Karpas-422 (cell line): ENCODE data around the gene AKAP8. TPM values are rescaled to one million over a fixed set of nuclear protein-coding genes. Genes with fewer than 3 reads are reported as not detected.

Experiments
- DNase-seq: peaks from one replicate; pipeline ENCODE4 v3.0.0-alpha.2; 2015
- H2AFZ ChIP-seq: fragments of 200-600 bp; sonication (generic); 2 replicates; pipeline ENCODE4 v1.6.1; 2014; ENCODE audit warnings: antibody characterized with exemption, low read length, mixed read lengths
- H3K27ac ChIP-seq: fragments of 200-600 bp; sonication (generic); 2 replicates; pipeline ENCODE4 v1.5.1; 2014; ENCODE audit warnings: mild to moderate bottlenecking, low read length, moderate library complexity
- H3K27me3 ChIP-seq: fragments of 200-600 bp; sonication (generic); 2 replicates; pipeline ENCODE4 v1.6.1; 2014; ENCODE audit warnings: low read length, mixed read lengths
- H3K36me3 ChIP-seq: fragments of 200-600 bp; sonication (generic); 2 replicates; pipeline ENCODE4 v1.6.1; 2014; ENCODE audit warnings: low read length, mixed read lengths; ENCODE audit not compliant: insufficient read depth
- H3K4me1 ChIP-seq: fragments of 200-600 bp; sonication (generic); 2 replicates; pipeline ENCODE4 v1.6.1; 2014; ENCODE audit warnings: mild to moderate bottlenecking, low read length, mixed read lengths
- H3K4me2 ChIP-seq: fragments of 200-600 bp; sonication (generic); 2 replicates; pipeline ENCODE4 v1.6.1; 2014; ENCODE audit warnings: low read length, low read depth, mild to moderate bottlenecking; ENCODE audit not compliant: poor library complexity, severe bottlenecking
- H3K4me3 ChIP-seq: fragments of 200-600 bp; sonication (generic); 2 replicates; pipeline ENCODE4 v1.5.1; 2014; ENCODE audit warnings: mild to moderate bottlenecking, antibody characterized with exemption, low read length, mixed read lengths
- H3K79me2 ChIP-seq: fragments of 200-600 bp; sonication (generic); 2 replicates; pipeline ENCODE4 v1.6.1; 2014; ENCODE audit warnings: mild to moderate bottlenecking, low read length, mixed read lengths
- H3K9ac ChIP-seq: fragments of 200-600 bp; sonication (generic); 2 replicates; pipeline ENCODE4 v1.6.0; 2014; ENCODE audit warnings: low read length
- H3K9me2 ChIP-seq: fragments of 200-600 bp; sonication (generic), shearing (Covaris generic); replicated peaks from 2 replicates; pipeline ENCODE4 v1.6.0; 2014; ENCODE audit warnings: mild to moderate bottlenecking, low read length, moderate library complexity; ENCODE audit not compliant: insufficient read depth
- H3K9me3 ChIP-seq: fragments of 300-700, 200-600 bp; sonication (generic); 2 replicates; pipeline ENCODE4 v1.6.1; 2014; ENCODE audit warnings: low read length, mixed read lengths
- H4K20me1 ChIP-seq: fragments of 200-600 bp; sonication (generic); 2 replicates; pipeline ENCODE4 v1.6.1; 2014; ENCODE audit warnings: mild to moderate bottlenecking, antibody characterized with exemption, low read length, low read depth; ENCODE audit not compliant: insufficient read depth
- total RNA-seq: library from RNA; depleted of rRNA; stranded (reverse); fragments of >200 nt; shearing (Covaris generic); gene quantifications from 2 replicates; pipeline ENCODE4 v1.2.3, GENCODE V29; 2014; ENCODE audit warnings: low replicate concordance

The AKAP8 gene
- total RNA-seq, 1 experiment from 2014 or later, result 11.7 TPM

DNA sequence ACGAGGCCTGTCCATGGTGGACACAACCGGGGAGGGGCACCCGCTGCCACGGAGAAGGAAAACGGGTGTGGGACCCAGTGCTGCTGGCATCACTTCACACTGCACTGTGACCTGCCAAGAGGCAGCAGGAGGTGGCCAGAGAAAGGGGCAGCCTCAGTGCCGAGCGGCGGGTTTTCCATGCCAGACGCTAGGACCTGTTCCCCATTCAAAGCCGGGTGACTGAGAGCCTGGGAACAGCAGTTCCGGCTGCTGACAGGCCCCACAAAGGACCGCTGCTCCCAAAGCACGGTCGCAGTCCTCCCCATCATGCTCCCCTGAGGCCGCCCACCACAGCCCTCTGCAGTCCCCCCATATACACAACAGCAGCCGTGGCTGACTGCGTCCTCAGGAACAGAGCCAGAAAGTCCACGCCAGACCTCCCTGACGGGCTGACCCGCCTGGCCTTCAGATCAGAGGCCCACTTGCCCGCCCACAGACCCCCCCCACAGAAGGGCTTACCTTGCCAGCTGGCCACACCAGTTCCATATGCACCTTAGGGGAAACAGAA lies 5.4 kb downstream of the AKAP8 start:
- H3K79me2 ChIP-seq, result peaks cover 76% of the 10 kb centered on the region

GRCh38 chr19:15373644-15374043 lies 5.9 kb downstream of the AKAP8 start:
- Histone ChIP-seq H2AFZ (no peak overlapping the region), H3K9ac (no peak overlapping the region), H3K9me2 (no peaks in the 10 kb centered on the region), H3K4me3 (no peak overlapping the region), H3K9me3 (no peaks in the 10 kb centered on the region), H3K79me2 (peaks cover 74% of the 10 kb centered on the region), H3K4me2 (no peak overlapping the region), H3K27ac (no peak overlapping the region), H3K4me1 (peaks cover 16% of the 10 kb centered on the region), H4K20me1 (peaks cover 42% of the 10 kb centered on the region), H3K36me3 (peaks cover 29% of the 10 kb centered on the region), H3K27me3 (no peaks in the 10 kb centered on the region)
- no peak for DNase-seq

More for the DNA sequence above, 5.4 kb downstream of the AKAP8 start:
- Histone ChIP-seq H3K4me3 (no peak overlapping the region), H3K9ac (no peak overlapping the region), H3K4me1 (peaks cover 16% of the 10 kb centered on the region), H3K9me2 (no peaks in the 10 kb centered on the region), H3K36me3 (peaks cover 27% of the 10 kb centered on the region), H3K9me3 (no peaks in the 10 kb centered on the region), H3K27me3 (no peaks in the 10 kb centered on the region), H4K20me1 (peaks cover 42% of the 10 kb centered on the region), H3K4me2 (no peak overlapping the region), H2AFZ (no peak overlapping the region), H3K27ac (no peak overlapping the region)
- DNase-seq, result no peak

- no peaks in the 10 kb centered on the region for H3K27me3 ChIP-seq
- H3K79me2 ChIP-seq, result peaks cover 66% of the 10 kb centered on the region
- peaks cover 30% of the 10 kb centered on the region for H3K36me3 ChIP-seq
- no peak overlapping the region for H3K4me3 ChIP-seq
- no peak overlapping the region for H2AFZ ChIP-seq
- no peaks in the 10 kb centered on the region for H3K9me2 ChIP-seq
- H3K27ac ChIP-seq, result no peak overlapping the region
- no peak overlapping the region for H3K9ac ChIP-seq
- peaks cover 39% of the 10 kb centered on the region for H4K20me1 ChIP-seq
- H3K9me3 ChIP-seq, result no peaks in the 10 kb centered on the region
- no peak overlapping the region for H3K4me2 ChIP-seq
- DNase-seq, result no peak
- peaks cover 14% of the 10 kb centered on the region for H3K4me1 ChIP-seq
Measured at GRCh38 chr19:15372891-15373301, 6.7 kb downstream of the AKAP8 start.

DNA sequence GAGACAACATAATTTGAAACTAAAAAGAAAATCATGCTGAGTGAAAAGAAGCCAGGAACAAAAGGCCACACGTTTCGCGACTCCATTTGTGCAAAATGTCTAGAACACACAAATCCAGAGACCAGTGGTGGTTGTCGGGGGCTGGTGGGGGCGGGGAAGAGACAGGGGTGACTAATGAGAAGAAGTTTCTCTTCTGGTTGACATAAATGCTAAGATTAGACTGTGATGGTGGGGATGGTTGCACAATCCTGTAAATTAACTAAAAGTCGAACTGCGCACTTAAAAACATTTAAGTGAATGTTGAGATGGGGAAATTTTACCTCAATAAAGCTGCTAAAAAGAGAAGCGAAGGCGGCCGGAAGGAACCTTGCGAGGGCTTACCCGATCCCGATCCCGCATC lies 7.1 kb downstream of the AKAP8 start:
- DNase-seq, result no peak
- Histone ChIP-seq H3K36me3 (peaks cover 30% of the 10 kb centered on the region), H2AFZ (no peak overlapping the region), H3K9ac (no peak overlapping the region), H3K9me3 (no peaks in the 10 kb centered on the region), H3K27ac (no peak overlapping the region), H3K4me1 (peaks cover 10% of the 10 kb centered on the region), H4K20me1 (peaks cover 39% of the 10 kb centered on the region), H3K27me3 (no peaks in the 10 kb centered on the region), H3K4me3 (no peak overlapping the region), H3K4me2 (no peak overlapping the region), H3K9me2 (no peaks in the 10 kb centered on the region), H3K79me2 (peaks cover 64% of the 10 kb centered on the region)

- no peak for DNase-seq
- H3K27ac ChIP-seq, result no peak overlapping the region
- H3K9me3 ChIP-seq, result no peaks in the 10 kb centered on the region
- H3K4me3 ChIP-seq, result no peak overlapping the region
- peaks cover 58% of the 10 kb centered on the region for H3K79me2 ChIP-seq
- no peaks in the 10 kb centered on the region for H3K27me3 ChIP-seq
- peaks cover 39% of the 10 kb centered on the region for H4K20me1 ChIP-seq
- H2AFZ ChIP-seq, result no peak overlapping the region
- H3K9me2 ChIP-seq, result no peaks in the 10 kb centered on the region
- peaks cover 30% of the 10 kb centered on the region for H3K36me3 ChIP-seq
- H3K9ac ChIP-seq, result no peak overlapping the region
- peaks cover 4% of the 10 kb centered on the region for H3K4me1 ChIP-seq
- H3K4me2 ChIP-seq, result no peak overlapping the region
Measured at GRCh38 chr19:15371786-15372380, 7.7 kb downstream of the AKAP8 start.

DNA sequence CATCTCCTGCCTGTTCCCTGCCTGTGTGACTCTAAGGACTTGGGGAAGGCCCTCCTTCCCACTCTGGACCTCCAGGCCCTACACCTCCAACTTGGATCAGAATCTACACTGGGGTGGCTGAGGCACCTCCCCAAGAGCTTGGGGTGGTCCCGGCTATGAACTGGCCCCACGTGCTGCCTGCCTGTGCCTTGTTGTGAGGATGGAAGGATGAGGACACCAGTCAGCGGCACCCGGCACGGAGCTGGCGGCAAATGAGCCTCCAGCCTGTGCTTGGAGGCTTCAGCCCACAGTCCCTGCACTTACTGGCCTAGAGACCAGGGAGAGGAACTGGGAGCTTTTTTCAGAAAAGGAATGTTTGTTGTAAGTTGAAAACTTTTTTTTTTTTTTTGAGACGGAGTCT lies 8.5 kb downstream of the AKAP8 start:
- Histone ChIP-seq H3K9me2 (no peaks in the 10 kb centered on the region), H3K4me3 (no peak overlapping the region), H4K20me1 (peaks cover 39% of the 10 kb centered on the region), H3K9ac (no peak overlapping the region), H3K4me1 (no peaks in the 10 kb centered on the region), H3K79me2 (peaks cover 53% of the 10 kb centered on the region), H3K27me3 (no peaks in the 10 kb centered on the region), H3K36me3 (peaks cover 30% of the 10 kb centered on the region), H2AFZ (no peak overlapping the region), H3K4me2 (no peak overlapping the region), H3K9me3 (no peaks in the 10 kb centered on the region), H3K27ac (no peak overlapping the region)
- no peak for DNase-seq

DNA sequence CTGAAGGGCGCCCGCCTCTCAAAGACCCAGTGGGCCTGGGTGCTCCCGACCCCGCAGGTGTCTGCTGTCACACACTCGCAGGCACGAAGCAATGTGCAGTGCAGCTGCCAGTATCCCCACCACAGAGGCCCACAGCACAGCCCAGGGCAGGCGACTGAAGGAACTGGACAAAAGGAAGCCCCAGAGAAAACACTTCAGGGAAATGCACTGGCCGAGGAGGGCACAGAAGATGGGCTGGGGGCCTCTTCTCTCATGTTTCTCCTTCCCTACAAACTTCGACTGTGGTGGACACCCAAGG lies 10.0 kb downstream of the AKAP8 start:
- Histone ChIP-seq H3K36me3 (peaks cover 34% of the 10 kb centered on the region), H2AFZ (no peak overlapping the region), H3K27ac (no peak overlapping the region), H3K9me2 (no peaks in the 10 kb centered on the region), H4K20me1 (peaks cover 30% of the 10 kb centered on the region), H3K4me1 (no peaks in the 10 kb centered on the region), H3K4me2 (no peak overlapping the region), H3K9ac (no peak overlapping the region), H3K79me2 (peaks cover 48% of the 10 kb centered on the region), H3K27me3 (no peaks in the 10 kb centered on the region), H3K4me3 (no peak overlapping the region), H3K9me3 (no peaks in the 10 kb centered on the region)
- DNase-seq, result no peak

DNA sequence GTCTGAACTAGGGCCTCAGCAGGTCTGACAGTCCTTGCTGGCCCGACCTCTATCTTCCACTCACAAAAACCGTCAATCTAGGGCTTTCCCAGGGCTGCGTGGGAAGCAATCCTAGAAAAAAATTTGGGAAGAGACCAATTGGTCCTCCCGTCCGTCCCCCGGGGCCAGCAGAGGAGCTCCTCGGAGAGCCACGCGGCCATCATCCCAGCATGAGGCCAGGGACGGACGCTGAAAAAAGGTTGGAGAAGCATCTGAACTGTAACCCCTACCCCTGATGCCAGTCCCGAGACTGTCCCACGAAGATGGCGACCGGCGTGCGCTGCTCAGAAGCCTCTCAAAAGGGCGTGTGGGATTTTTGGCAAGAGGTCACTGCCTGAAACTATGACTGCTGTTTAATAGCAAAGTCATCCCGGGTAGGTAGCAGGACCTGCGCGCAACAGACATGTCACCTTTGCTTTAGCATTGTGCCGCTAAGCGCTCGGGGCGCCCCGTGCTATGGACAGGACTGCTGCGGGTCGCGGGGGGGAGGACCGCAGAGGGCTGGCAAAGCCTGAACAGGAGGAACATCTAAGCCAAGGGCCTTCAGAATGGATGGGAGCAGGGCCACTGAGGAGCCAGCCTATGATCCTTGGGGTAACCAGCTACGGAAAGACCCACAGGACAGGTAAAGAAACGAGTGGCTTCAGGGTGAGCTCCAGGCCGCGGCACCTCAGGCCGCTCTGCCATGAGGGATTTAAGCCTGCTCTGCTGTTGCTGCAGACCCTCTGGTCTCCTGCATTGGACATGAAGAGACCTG lies 10.6 kb downstream of the AKAP8 start:
- Histone ChIP-seq H3K9ac (no peak overlapping the region), H3K36me3 (peaks cover 34% of the 10 kb centered on the region), H3K9me3 (no peaks in the 10 kb centered on the region), H3K27me3 (no peaks in the 10 kb centered on the region), H3K4me1 (no peaks in the 10 kb centered on the region), H3K4me3 (no peak overlapping the region), H4K20me1 (peaks cover 28% of the 10 kb centered on the region; the same call in 1 of the 2 replicates), H3K79me2 (peaks cover 42% of the 10 kb centered on the region), H3K4me2 (no peak overlapping the region), H2AFZ (no peak overlapping the region), H3K27ac (no peak overlapping the region), H3K9me2 (no peaks in the 10 kb centered on the region)
- DNase-seq, result no peak
